B cell (primary cell): ENCODE results near the gene FURIN. TPM values are rescaled to one million over a fixed set of nuclear protein-coding genes. Genes with fewer than 3 reads are reported as not detected.

ENCODE experiments used
- ATAC-seq: fragments of 200-7000 bp; cut with Tn5 transposase; one replicate; pipeline ENCODE4 v1.10.0; 2021; ENCODE audit warnings: low read depth, mild to moderate bottlenecking, moderate number of reproducible peaks, moderate library complexity
- CTCF ChIA-PET: fragments of 350-600 bp; sonication (Branson Sonifier 250); formaldehyde crosslinking; loops from one replicate; lab custom pipeline; 2021; ENCODE audit warnings: antibody characterized with exemption, inconsistent platforms; lab: Charles Lee
- POLR2A ChIA-PET: fragments of 350-600 bp; sonication (Branson Sonifier 250); formaldehyde crosslinking; loops from one replicate; lab custom pipeline; 2021; ENCODE audit warnings: antibody characterized with exemption; lab: Charles Lee
- DNase-seq: peaks from one replicate; pipeline ENCODE4 v3.0.0; 2013
- H2AFZ ChIP-seq: 2 replicates; pipeline ENCODE4 v1.6.1; 2012; ENCODE audit warnings: mild to moderate bottlenecking, low read depth, low read length; ENCODE audit not compliant: insufficient read depth, poor library complexity, severe bottlenecking
- H3K27ac ChIP-seq, 2 donors: 1 replicate in 1 of 2; 2 replicates in 1 of 2; pipeline ENCODE4 v1.5.1; 2012 to 2013; ENCODE audit warnings: low read length in 2 of 2, mild to moderate bottlenecking in 2 of 2, moderate library complexity in 1 of 2
- H3K27me3 ChIP-seq, 4 experiments: fragments of 200-600 bp in 1 of 4; sonication (generic) in 1 of 4; replicated peaks in 1 of 4; 1 replicate in 2 of 4; 2 replicates in 2 of 4; pipeline versions ENCODE4 v1.6.1 to v1.7.0; 2013 to 2016; ENCODE audit warnings: low read length in 3 of 4, mild to moderate bottlenecking in 2 of 4, mixed read lengths in 1 of 4, moderate library complexity in 1 of 4; ENCODE audit not compliant: insufficient read depth in 4 of 4, control insufficient read depth in 3 of 4; ENCODE audit errors: control extremely low read depth in 1 of 4
- H3K36me3 ChIP-seq, 2 experiments: replicated peaks in 1 of 2; 1 replicate in 1 of 2; 2 replicates in 1 of 2; pipeline versions ENCODE4 v1.6.1 to v1.7.1; 2013; ENCODE audit warnings: low read length in 1 of 2; ENCODE audit not compliant: insufficient read depth in 2 of 2, control insufficient read depth in 1 of 2; ENCODE audit errors: control extremely low read depth in 1 of 2, extremely low read depth in 1 of 2
- H3K4me1 ChIP-seq, 2 donors: fragments of 200-600 bp in 1 of 2; sonication (generic) in 1 of 2; 1 replicate in 1 of 2; 2 replicates in 1 of 2; pipeline versions ENCODE4 v1.5.1 to v1.6.1; 2013 to 2017; ENCODE audit warnings: low read length in 2 of 2; ENCODE audit not compliant: control insufficient read depth in 2 of 2, insufficient read depth in 2 of 2
- H3K4me2 ChIP-seq: replicated peaks from 2 replicates; pipeline ENCODE3; 2012; ENCODE audit warnings: mild to moderate bottlenecking, low read depth, low read length; ENCODE audit not compliant: poor library complexity, severe bottlenecking
- H3K4me3 ChIP-seq, 5 experiments: fragments of 200-600 bp in 1 of 5; sonication (generic) in 1 of 5; 1 replicate in 3 of 5; 2 replicates in 2 of 5; pipeline versions ENCODE4 v1.5.1 to v1.7.0; 2011 to 2016; ENCODE audit warnings: low read length in 4 of 5, mild to moderate bottlenecking in 4 of 5, low read depth in 2 of 5, control low read depth in 1 of 5, moderate library complexity in 1 of 5; ENCODE audit not compliant: insufficient read depth in 1 of 5; ENCODE audit errors: control extremely low read depth in 1 of 5, extremely low read depth in 1 of 5
- H3K79me2 ChIP-seq: fragments of 200-600 bp; sonication (generic); one replicate; pipeline ENCODE4 v1.6.0; 2016; ENCODE audit warnings: low read length; ENCODE audit not compliant: control insufficient read depth, insufficient read depth
- H3K9ac ChIP-seq: fragments of 200-600 bp; sonication (generic); 2 replicates; pipeline ENCODE4 v1.6.1; 2017; ENCODE audit warnings: mild to moderate bottlenecking, low read length, moderate library complexity
- H3K9me3 ChIP-seq, 3 donors: one replicate each; pipeline versions ENCODE4 v1.6.1 to v1.7.1; 2013; ENCODE audit warnings: low read length in 2 of 3; ENCODE audit not compliant: control insufficient read depth in 2 of 3, insufficient read depth in 1 of 3; ENCODE audit errors: control extremely low read depth in 1 of 3
- H4K20me1 ChIP-seq: 2 replicates; pipeline ENCODE4 v1.6.0; 2012; ENCODE audit warnings: mild to moderate bottlenecking, low read length; ENCODE audit not compliant: insufficient read depth, control insufficient read depth, poor library complexity, severe bottlenecking
- H3K27ac Mint-ChIP-seq: one replicate; pipeline ENCODE4 v1.8.0; 2021; ENCODE audit warnings: mixed read lengths
- H3K27me3 Mint-ChIP-seq: one replicate; pipeline ENCODE4 v1.8.0; 2021; ENCODE audit warnings: mixed read lengths
- H3K4me1 Mint-ChIP-seq: one replicate; pipeline ENCODE4 v1.8.0; 2021; ENCODE audit warnings: mixed read lengths
- H3K4me3 Mint-ChIP-seq: one replicate; pipeline ENCODE4 v1.8.0; 2021; ENCODE audit warnings: mixed read lengths
- H3K9me3 Mint-ChIP-seq: one replicate; pipeline ENCODE4 v1.8.0; 2022; ENCODE audit warnings: mixed read lengths; ENCODE audit not compliant: insufficient read depth
- EZH2 ChIP-seq: IDR thresholded peaks from 2 replicates; pipeline ENCODE4 v1.6.1; 2012; ENCODE audit warnings: borderline replicate concordance, low read depth, mild to moderate bottlenecking, moderate library complexity, low read length; ENCODE audit not compliant: insufficient read depth, poor library complexity, severe bottlenecking
- WGBS: methylation state at CpG from one replicate; pipeline ENCODE4 v1.1.5; 2013; ENCODE audit warnings: missing lambda C conversion rate; ENCODE audit not compliant: insufficient coverage; 5-methylcytosine and 5-hydroxymethylcytosine counted together
- intact Hi-C: fragments of 100-400 bp; cut with micrococcal nuclease; formaldehyde crosslinking; loops from one replicate; pipeline ENCODE4 v1.10.0; 2022
- polyA plus RNA-seq: library from polyadenylated mRNA; depleted of rRNA; stranded (reverse); fragments of >200 nt; gene quantifications from 2 replicates; pipeline ENCODE4 v1.2.3, GENCODE V29; 2012
- total RNA-seq, 2 donors: library from RNA; stranded (reverse); fragments of 120-200 nt in 1 of 2; gene quantifications; 1 replicate in 1 of 2; 2 replicates in 1 of 2; pipeline versions ENCODE4 v1.2.3 to v1.2.4, GENCODE V29; 2013 to 2022
- TF ChIP-seq, protein P1 (sequence below): fragments of 200-600 bp; IDR thresholded peaks from one replicate; pipeline ENCODE4 v1.8.0; 2022; ENCODE audit warnings: antibody characterized with exemption, mild to moderate bottlenecking

The FURIN gene
- total and polyA plus RNA-seq, 2 donors (not counting 1 experiment from before 2014, with no cell fraction given) = 31.6 to 66.7 TPM

DNA sequence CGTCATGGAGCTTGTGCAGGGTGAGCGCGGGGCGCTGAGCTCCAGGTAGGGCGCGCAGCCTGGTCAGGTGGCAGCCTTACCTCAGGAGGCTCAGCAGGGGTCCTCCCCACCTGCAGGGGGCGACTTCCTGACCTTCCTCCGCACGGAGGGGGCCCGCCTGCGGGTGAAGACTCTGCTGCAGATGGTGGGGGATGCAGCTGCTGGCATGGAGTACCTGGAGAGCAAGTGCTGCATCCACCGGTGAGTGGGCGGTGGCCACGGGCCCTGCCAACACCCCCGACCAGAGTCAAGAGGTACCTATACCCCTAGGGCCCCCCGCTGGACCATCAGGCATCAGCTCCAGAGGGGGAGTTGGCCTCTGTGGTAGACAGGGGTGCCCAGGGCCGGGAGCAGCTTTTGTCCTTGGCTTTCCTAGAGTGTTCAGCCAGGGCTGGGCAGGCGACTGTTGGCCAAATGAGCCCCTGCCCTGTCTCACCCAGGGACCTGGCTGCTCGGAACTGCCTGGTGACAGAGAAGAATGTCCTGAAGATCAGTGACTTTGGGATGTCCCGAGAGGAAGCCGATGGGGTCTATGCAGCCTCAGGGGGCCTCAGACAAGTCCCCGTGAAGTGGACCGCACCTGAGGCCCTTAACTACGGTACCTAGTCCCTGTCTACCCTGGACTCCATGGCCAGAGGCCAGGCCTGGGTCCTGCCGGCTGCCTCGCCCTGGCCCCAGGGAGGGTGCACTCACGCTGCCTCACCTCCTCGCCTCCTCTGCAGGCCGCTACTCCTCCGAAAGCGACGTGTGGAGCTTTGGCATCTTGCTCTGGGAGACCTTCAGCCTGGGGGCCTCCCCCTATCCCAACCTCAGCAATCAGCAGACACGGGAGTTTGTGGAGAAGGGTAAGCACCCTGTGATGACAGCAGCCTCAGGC is 25.0 kb downstream of the FURIN start:
- no peak overlapping the region for H3K4me2 ChIP-seq
- intact Hi-C loops = no loop called here

More for the DNA sequence above, 25.0 kb downstream of the FURIN start:
- Mint-ChIP-seq H3K4me1 (peaks cover 20% of the 10 kb centered on the region), H3K4me3 (no peak overlapping the region), H3K27me3 (no peaks in the 10 kb centered on the region), H3K27ac (no peak overlapping the region), H3K9me3 (no peaks in the 10 kb centered on the region)
- Histone ChIP-seq H3K36me3 (peaks cover 0 to 48% of the 10 kb centered on the region in 2 experiments), H3K9me3 (peaks cover 0 to 6% (median 0%) of the 10 kb centered on the region in 3 donors), H4K20me1 (no peaks in the 10 kb centered on the region), H3K79me2 (peaks cover 12% of the 10 kb centered on the region), H3K4me1 (peaks cover 16 to 20% of the 10 kb centered on the region in 2 donors), H3K27ac (no peak overlapping the region), H3K9ac (no peak overlapping the region), H3K4me3 (no peak overlapping the region), H2AFZ (no peak overlapping the region), H3K27me3 (no peaks in the 10 kb centered on the region)
- ATAC-seq = no peak
- TF ChIP-seq, protein P1, sequence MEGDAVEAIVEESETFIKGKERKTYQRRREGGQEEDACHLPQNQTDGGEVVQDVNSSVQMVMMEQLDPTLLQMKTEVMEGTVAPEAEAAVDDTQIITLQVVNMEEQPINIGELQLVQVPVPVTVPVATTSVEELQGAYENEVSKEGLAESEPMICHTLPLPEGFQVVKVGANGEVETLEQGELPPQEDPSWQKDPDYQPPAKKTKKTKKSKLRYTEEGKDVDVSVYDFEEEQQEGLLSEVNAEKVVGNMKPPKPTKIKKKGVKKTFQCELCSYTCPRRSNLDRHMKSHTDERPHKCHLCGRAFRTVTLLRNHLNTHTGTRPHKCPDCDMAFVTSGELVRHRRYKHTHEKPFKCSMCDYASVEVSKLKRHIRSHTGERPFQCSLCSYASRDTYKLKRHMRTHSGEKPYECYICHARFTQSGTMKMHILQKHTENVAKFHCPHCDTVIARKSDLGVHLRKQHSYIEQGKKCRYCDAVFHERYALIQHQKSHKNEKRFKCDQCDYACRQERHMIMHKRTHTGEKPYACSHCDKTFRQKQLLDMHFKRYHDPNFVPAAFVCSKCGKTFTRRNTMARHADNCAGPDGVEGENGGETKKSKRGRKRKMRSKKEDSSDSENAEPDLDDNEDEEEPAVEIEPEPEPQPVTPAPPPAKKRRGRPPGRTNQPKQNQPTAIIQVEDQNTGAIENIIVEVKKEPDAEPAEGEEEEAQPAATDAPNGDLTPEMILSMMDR = no peak
- no peak for TF ChIP-seq EZH2
- CTCF ChIA-PET = interaction anchor here (1.2 to 14.4 kb wide), 3 partner anchors 12 to 246 kb away, joined by 3 to 260 read pairs (median 3); partner anchors contain the start of genes HDDC3 and UNC45A
- WGBS = over 99% methylated on average over 31 of the region's 33 CpGs
- no peak for DNase-seq
- POLR2A ChIA-PET = no interaction called here
